NCI-H446 (cell line): Measurements from ENCODE around the gene TRABD2A.
"Not testable (repeated sequence)": the region's sequence is repeated elsewhere in the genome, so short reads cannot be mapped to it uniquely, and the experiment has no call there.

Experiments used
- DNase-seq, 2 experiments: peaks; one replicate each; lab custom pipeline; 2025; lab: John Stamatoyannopoulos, UW

TRABD2A gene

GRCh38 chr2:84880645-84881521, at the start of gene TRABD2A:
Gene TRABD2A, minus strand, starts transcription at chr2:84881084. Its CDS starts 45 bp downstream, at chr2:84881039.
- no peak for DNase-seq

- no peak for DNase-seq
Measured at GRCh38 chr2:84927275-84927627, 46.4 kb upstream of the TRABD2A start.

- DNase-seq = peak; percentile 39 to 86
Measured at GRCh38 chr2:84925724-84926376, 45.0 kb upstream of the TRABD2A start.

- DNase-seq = no peak
Measured at GRCh38 chr2:84925336-84925723, 44.4 kb upstream of the TRABD2A start.

- DNase-seq = no peak
Measured at GRCh38 chr2:84924173-84925106, 43.6 kb upstream of the TRABD2A start.

GRCh38 chr2:84923009-84923408, 42.1 kb upstream of the TRABD2A start:
- DNase-seq = no peak

GRCh38 chr2:84919885-84920580, 39.1 kb upstream of the TRABD2A start:
- no peak for DNase-seq

- DNase-seq = no peak
Measured at GRCh38 chr2:84918430-84918829, 37.5 kb upstream of the TRABD2A start.

- not testable (repeated sequence) for DNase-seq
Measured at GRCh38 chr2:84917821-84918220, 36.9 kb upstream of the TRABD2A start.

- DNase-seq = not testable (repeated sequence)
Measured at GRCh38 chr2:84915675-84916074, 34.8 kb upstream of the TRABD2A start.

- DNase-seq = no peak
Measured at GRCh38 chr2:84914334-84914733, 33.5 kb upstream of the TRABD2A start.

- no peak for DNase-seq
Measured at GRCh38 chr2:84912984-84913383, 32.1 kb upstream of the TRABD2A start.

GRCh38 chr2:84911135-84911678, 30.3 kb upstream of the TRABD2A start:
- DNase-seq = no peak

GRCh38 chr2:84908948-84909713, 28.2 kb upstream of the TRABD2A start:
- DNase-seq = no peak

- DNase-seq = peak in 1 of 2 experiments; percentile 25
Measured at GRCh38 chr2:84906900-84907714, 26.2 kb upstream of the TRABD2A start.

- no peak for DNase-seq
Measured at GRCh38 chr2:84906108-84906899, 25.4 kb upstream of the TRABD2A start.

GRCh38 chr2:84905181-84906107, 24.6 kb upstream of the TRABD2A start, which contains the start of gene TMSB10:
Gene TMSB10, plus strand, starts transcription at chr2:84905656.
- peak; percentile 25 to 91 for DNase-seq
